Nephron progenitor cell (in vitro differentiated cells): ENCODE measurements around the gene NLGN1.

ENCODE experiments used
- DNase-seq: peaks from one replicate; pipeline ENCODE4 v3.0.0; 2021
- H3K27ac Mint-ChIP-seq: 2 replicates; pipeline ENCODE4 v1.8.0; 2021; ENCODE audit warnings: mild to moderate bottlenecking, moderate library complexity, mixed read lengths
- H3K27me3 Mint-ChIP-seq: 2 replicates; pipeline ENCODE4 v1.8.0; 2021; ENCODE audit warnings: mild to moderate bottlenecking, low read depth, mixed read lengths; ENCODE audit not compliant: poor library complexity
- H3K36me3 Mint-ChIP-seq: 2 replicates; pipeline ENCODE4 v1.8.0; 2021; ENCODE audit warnings: low read depth, mixed read lengths
- H3K4me1 Mint-ChIP-seq: 2 replicates; pipeline ENCODE4 v1.8.0; 2021; ENCODE audit warnings: mixed read lengths
- H3K4me3 Mint-ChIP-seq: 2 replicates; pipeline ENCODE4 v1.8.0; 2021; ENCODE audit warnings: mild to moderate bottlenecking, moderate library complexity, mixed read lengths
- H3K9me3 Mint-ChIP-seq: 2 replicates; pipeline ENCODE4 v1.8.0; 2021; ENCODE audit warnings: mild to moderate bottlenecking, moderate library complexity, mixed read lengths
- TF ChIP-seq, protein P1 (sequence below): fragments of 200-600 bp; sonication (generic); IDR thresholded peaks from 2 replicates; pipeline ENCODE4 v1.5.0; 2021; ENCODE audit warnings: antibody characterized with exemption

The NLGN1 gene

DNA sequence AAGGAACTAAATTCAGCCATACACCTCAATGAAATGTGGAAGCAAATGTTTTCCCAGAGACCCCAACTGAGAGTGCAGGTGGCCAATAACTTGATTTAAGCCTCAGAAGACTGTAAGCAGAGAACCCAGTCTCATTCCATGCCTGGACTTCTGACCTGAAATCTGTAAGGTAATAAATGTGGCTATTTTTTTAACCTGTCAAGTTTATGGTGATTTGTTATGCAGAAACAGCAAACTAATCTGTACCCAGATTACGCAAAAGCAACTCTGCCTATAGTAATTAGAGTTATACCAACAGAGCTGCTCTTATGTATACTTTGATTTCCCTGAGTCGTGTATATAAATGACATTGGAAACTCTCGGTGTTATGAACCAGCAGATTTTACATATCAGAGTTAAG, 927.6 kb downstream of the NLGN1 start:
- Mint-ChIP-seq H3K27ac (no peak overlapping the region), H3K36me3 (no peaks in the 10 kb centered on the region), H3K9me3 (peaks cover 15% of the 10 kb centered on the region), H3K27me3 (no peaks in the 10 kb centered on the region), H3K4me3 (no peak overlapping the region), H3K4me1 (no peaks in the 10 kb centered on the region)
- TF ChIP-seq, protein P1, sequence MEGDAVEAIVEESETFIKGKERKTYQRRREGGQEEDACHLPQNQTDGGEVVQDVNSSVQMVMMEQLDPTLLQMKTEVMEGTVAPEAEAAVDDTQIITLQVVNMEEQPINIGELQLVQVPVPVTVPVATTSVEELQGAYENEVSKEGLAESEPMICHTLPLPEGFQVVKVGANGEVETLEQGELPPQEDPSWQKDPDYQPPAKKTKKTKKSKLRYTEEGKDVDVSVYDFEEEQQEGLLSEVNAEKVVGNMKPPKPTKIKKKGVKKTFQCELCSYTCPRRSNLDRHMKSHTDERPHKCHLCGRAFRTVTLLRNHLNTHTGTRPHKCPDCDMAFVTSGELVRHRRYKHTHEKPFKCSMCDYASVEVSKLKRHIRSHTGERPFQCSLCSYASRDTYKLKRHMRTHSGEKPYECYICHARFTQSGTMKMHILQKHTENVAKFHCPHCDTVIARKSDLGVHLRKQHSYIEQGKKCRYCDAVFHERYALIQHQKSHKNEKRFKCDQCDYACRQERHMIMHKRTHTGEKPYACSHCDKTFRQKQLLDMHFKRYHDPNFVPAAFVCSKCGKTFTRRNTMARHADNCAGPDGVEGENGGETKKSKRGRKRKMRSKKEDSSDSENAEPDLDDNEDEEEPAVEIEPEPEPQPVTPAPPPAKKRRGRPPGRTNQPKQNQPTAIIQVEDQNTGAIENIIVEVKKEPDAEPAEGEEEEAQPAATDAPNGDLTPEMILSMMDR: no peak
- no peak for DNase-seq

DNA sequence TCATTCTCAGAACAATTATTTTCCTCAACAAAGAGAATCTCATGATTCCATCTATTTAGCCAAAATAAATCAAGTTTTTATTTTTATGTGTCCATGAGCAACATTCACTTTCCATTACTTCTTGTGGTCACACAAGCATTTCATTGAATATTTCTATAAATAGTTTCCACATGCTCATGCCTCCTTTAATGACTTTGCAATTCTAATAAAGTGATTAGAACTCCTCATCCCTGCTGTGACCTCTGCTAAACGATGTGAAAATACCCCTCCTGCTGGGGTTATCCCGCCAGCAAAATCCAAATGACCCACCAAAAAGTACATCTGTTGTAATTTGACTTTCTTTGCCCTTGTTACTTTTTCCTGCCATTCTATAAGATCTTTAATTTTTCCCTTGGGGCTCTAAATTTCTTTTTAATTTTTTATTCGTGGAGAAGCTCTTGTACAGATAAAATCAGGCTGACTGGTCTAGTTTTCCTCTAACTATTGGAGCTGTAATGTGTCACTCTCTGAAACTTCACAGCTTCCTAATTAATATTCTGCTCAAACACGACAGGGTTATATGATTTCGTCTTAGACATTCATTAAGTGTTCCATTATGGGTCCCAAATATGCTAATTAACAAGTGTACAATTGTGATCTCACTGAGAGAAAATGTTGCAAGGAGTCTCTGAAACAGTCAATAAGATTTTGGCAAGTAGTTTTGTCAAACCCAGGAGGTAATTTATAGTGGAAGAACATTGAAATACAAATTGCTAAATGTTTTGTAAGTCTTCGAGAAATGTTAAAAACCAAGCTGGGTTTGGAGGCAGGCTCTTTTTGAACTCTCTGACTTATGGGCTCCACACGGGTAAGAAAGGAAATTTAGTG, 928.5 kb downstream of the NLGN1 start:
- H3K4me1 Mint-ChIP-seq: no peaks in the 10 kb centered on the region
- DNase-seq: no peak
- H3K4me3 Mint-ChIP-seq: no peak overlapping the region
- peaks cover 6% of the 10 kb centered on the region for H3K9me3 Mint-ChIP-seq
- no peak overlapping the region for H3K27ac Mint-ChIP-seq
- TF ChIP-seq, protein P1: no peak
- no peaks in the 10 kb centered on the region for H3K27me3 Mint-ChIP-seq
- no peaks in the 10 kb centered on the region for H3K36me3 Mint-ChIP-seq

DNA sequence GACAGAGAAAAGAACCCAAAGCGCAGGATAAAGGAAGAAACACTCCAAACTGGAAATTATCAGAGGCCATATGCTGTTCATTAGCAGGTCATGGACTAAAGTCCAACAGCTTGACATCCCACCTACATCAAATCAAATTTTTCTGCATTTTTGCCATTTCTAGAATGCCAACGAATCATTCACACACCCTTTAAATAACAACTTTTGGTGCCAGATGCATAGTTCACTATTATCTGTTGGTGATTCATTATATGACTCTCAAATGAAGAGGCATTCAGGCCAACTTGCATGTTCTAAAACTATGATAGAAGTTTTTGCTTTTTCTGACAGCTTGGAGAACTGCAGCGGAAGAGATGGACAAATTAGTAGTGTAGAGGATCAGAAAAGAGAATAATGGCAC, 931.8 kb downstream of the NLGN1 start:
- H3K4me3 Mint-ChIP-seq: no peak overlapping the region
- no peaks in the 10 kb centered on the region for H3K27me3 Mint-ChIP-seq
- H3K4me1 Mint-ChIP-seq: no peaks in the 10 kb centered on the region
- no peak for DNase-seq
- TF ChIP-seq, protein P1: no peak
- no peaks in the 10 kb centered on the region for H3K36me3 Mint-ChIP-seq
- no peaks in the 10 kb centered on the region for H3K9me3 Mint-ChIP-seq
- H3K27ac Mint-ChIP-seq: no peak overlapping the region

DNA sequence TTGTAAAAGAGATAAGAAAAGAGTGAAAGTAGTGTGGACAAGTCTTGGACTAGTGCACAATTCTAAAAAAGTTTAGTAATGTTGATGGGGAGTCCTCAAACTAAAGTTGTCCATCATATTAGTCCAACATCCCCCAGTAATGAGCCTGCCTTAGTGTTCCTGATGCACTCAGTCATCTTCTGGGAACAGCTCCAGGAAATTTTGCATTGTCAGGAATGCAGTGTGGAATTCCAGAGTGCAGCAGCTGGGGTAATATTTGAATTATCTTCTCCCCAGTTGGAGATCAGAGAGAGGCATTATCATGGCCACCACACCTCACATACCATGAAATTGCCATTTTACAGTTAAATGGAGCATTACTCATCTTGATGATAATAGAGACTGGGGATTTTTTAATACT, 932.8 kb downstream of the NLGN1 start:
- no peak for DNase-seq
- H3K27me3 Mint-ChIP-seq: no peaks in the 10 kb centered on the region
- no peaks in the 10 kb centered on the region for H3K4me1 Mint-ChIP-seq
- TF ChIP-seq, protein P1: no peak
- H3K36me3 Mint-ChIP-seq: no peaks in the 10 kb centered on the region
- no peak overlapping the region for H3K4me3 Mint-ChIP-seq
- H3K9me3 Mint-ChIP-seq: no peaks in the 10 kb centered on the region
- H3K27ac Mint-ChIP-seq: no peak overlapping the region

DNA sequence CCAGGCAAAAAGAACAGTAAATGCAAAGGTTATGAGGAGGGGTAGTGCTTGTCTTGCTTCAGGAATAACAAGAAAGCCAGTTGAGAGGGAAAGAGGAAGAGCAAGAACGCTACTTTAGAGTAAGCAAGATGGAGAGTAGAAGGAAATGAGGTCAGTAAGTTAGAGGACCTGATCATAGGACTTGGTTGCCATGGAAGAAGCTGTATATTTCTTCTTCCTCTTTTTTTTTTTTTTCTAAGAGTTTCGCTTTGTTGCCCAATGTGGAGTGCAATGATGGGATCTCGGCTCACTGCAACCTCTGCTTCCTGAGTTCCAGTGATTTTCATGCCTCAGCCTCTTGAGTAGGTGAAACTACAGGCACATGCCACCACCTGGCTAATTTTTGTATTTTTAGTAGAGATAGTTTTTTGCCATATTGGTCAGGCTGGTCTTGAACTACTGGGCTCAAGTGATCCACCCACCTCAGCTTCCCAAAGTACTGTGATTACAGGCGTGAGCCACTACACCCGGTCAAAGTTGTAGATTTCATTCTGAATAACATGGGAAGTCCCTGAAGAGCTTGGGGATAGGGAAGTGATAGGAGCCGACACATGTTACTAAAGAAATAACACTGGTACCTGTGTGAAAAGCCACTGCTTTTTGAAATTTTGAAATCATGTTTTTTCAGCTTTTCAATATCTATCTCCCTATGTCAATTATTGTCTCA, 933.7 kb downstream of the NLGN1 start:
- no peak for DNase-seq
- TF ChIP-seq, protein P1: no peak
- no peaks in the 10 kb centered on the region for H3K36me3 Mint-ChIP-seq
- no peak overlapping the region for H3K27ac Mint-ChIP-seq
- H3K27me3 Mint-ChIP-seq: no peaks in the 10 kb centered on the region
- H3K4me1 Mint-ChIP-seq: no peaks in the 10 kb centered on the region
- no peaks in the 10 kb centered on the region for H3K9me3 Mint-ChIP-seq
- H3K4me3 Mint-ChIP-seq: no peak overlapping the region
